ENCODE data around the gene BICDL1. TPM values are rescaled to one million over a fixed set of nuclear protein-coding genes. Genes with fewer than 3 reads are reported as not detected.

BICDL1 gene
- total RNA-seq, 1 experiment from 2014 or later, result 3.6 TPM

GRCh38 chr12:120085920-120086645 lies 97.0 kb downstream of the BICDL1 start:
- CTCF ChIA-PET, result interaction anchor here (0.5 to 1.2 kb wide), 3 partner anchors 20 to 197 kb away, joined by 3 to 6 read pairs (median 3); no protein-coding TSS in a partner anchor
- BruUV-seq (replicated peaks), result no TSS peak

GRCh38 chr12:120086801-120087621 lies 98.0 kb downstream of the BICDL1 start:
- Histone ChIP-seq H3K9me2 (replicated peaks; ENCODE audit: low read length) (no peaks in the 10 kb centered on the region), H3F3A (ENCODE audit: low read length, unreplicated experiment) (no peaks in the 10 kb centered on the region), H3K9me3 (ENCODE audit: low read length) (no peaks in the 10 kb centered on the region), H3K27me3 (ENCODE audit: low read length) (no peaks in the 10 kb centered on the region), H4K20me1 (ENCODE audit: low read length) (no peaks in the 10 kb centered on the region), H3K9ac (ENCODE audit: low read length) (peak overlapping the region; percentile 75), H3K4me1 (ENCODE audit: insufficient read depth, low read length) (peaks cover 16% of the 10 kb centered on the region), H2AFZ (ENCODE audit: low read length) (peak overlapping the region; percentile 82), H3K4me2 (ENCODE audit: low read length) (peak overlapping the region; percentile 82), H3K36me3 (ENCODE audit: low read depth, low read length) (no peaks in the 10 kb centered on the region; the same call in 1 of the 2 replicates), H3K27ac (ENCODE audit: low read length) (peak overlapping the region; percentile 74), H3K79me2 (ENCODE audit: low read length) (no peaks in the 10 kb centered on the region), H3K4me3 (ENCODE audit: low read length) (peak overlapping the region; percentile 60)
- TF ChIP-seq EZH2 (IDR thresholded peaks at IDR 0.05; ENCODE audit: low read length, unreplicated experiment) (no peak), CTCF (conservative IDR thresholded peaks at IDR 0.05; ENCODE audit: low read depth, low read length) (peak; percentile 97), EZH2phosphoT487 (IDR thresholded peaks at IDR 0.05; ENCODE audit: borderline replicate concordance, low read length) (no peak)
- CTCF ChIA-PET, result interaction anchor here (0.7 to 1.3 kb wide), 5 partner anchors 31 to 216 kb away, joined by 3 to 17 read pairs (median 8); partner anchors contain the start of gene BICDL1
- POLR2A ChIA-PET (ENCODE audit: unreplicated experiment), result interaction anchor here (0.5 to 0.6 kb wide), 2 partner anchors 70 to 98 kb away, joined by 3 to 5 read pairs; no protein-coding TSS in a partner anchor
- DNase-seq, result peak; percentile 100
- intact Hi-C loops (cut with micrococcal nuclease), result loop anchor here (1.0 to 5.0 kb wide), 6 partner anchors 8 to 280 kb away; no protein-coding TSS in a partner anchor
- BruUV-seq (replicated peaks), result no TSS peak
- ATAC-seq, result peak; percentile 95

More at GRCh38 chr12:120085920-120086645, 97.0 kb downstream of the BICDL1 start:
- peak overlapping the region; percentile 74 for H3K27ac ChIP-seq (ENCODE audit: low read length)
- H3F3A ChIP-seq (ENCODE audit: low read length, unreplicated experiment), result no peaks in the 10 kb centered on the region
- TF ChIP-seq EZH2 (IDR thresholded peaks at IDR 0.05; ENCODE audit: low read length, unreplicated experiment) (no peak), CTCF (conservative IDR thresholded peaks at IDR 0.05; ENCODE audit: low read depth, low read length) (no peak), EZH2phosphoT487 (IDR thresholded peaks at IDR 0.05; ENCODE audit: borderline replicate concordance, low read length) (no peak)
- DNase-seq, result no peak
- no peaks in the 10 kb centered on the region for H3K36me3 ChIP-seq (ENCODE audit: low read depth, low read length)
- peak overlapping the region; percentile 75 for H3K9ac ChIP-seq (ENCODE audit: low read length)
- no peaks in the 10 kb centered on the region for H3K27me3 ChIP-seq (ENCODE audit: low read length)
- peak overlapping the region; percentile 53; the same call in 1 of the 2 replicates for H3K4me3 ChIP-seq (ENCODE audit: low read length)
- no peak for ATAC-seq
- POLR2A ChIA-PET (ENCODE audit: unreplicated experiment), result interaction anchor here (0.6 kb wide), 1 partner anchor 69 kb away, joined by 3 read pairs; no protein-coding TSS in a partner anchor
- H3K9me3 ChIP-seq (ENCODE audit: low read length), result no peaks in the 10 kb centered on the region
- H3K9me2 ChIP-seq (replicated peaks; ENCODE audit: low read length), result no peaks in the 10 kb centered on the region
- H3K4me2 ChIP-seq (ENCODE audit: low read length), result peak overlapping the region; percentile 82
- H4K20me1 ChIP-seq (ENCODE audit: low read length), result no peaks in the 10 kb centered on the region
- peaks cover 16% of the 10 kb centered on the region for H3K4me1 ChIP-seq (ENCODE audit: insufficient read depth, low read length)
- H3K79me2 ChIP-seq (ENCODE audit: low read length), result no peaks in the 10 kb centered on the region
- peak overlapping the region; percentile 82 for H2AFZ ChIP-seq (ENCODE audit: low read length)
- intact Hi-C loops (cut with micrococcal nuclease), result loop anchor here (1.0 to 5.0 kb wide), 2 partner anchors 67 to 279 kb away; no protein-coding TSS in a partner anchor

Measured in PC-3 (cell line).